MM.1S (cell line): ENCODE measurements around the gene C1orf56.

Experiments
- EZH2 ChIP-seq: fragments of 300-600 bp; sonication (generic); optimal IDR thresholded peaks from 2 replicates; pipeline ENCODE3; 2017; ENCODE audit warnings: low read depth, mild to moderate bottlenecking, antibody characterized with exemption, low read length, mixed read lengths
- EZH2phosphoT487 ChIP-seq: fragments of 300-600 bp; sonication (generic); IDR thresholded peaks from 2 replicates; pipeline ENCODE4 v1.6.1; 2018; ENCODE audit warnings: antibody characterized with exemption, low read length
- TF ChIP-seq, protein P1 (sequence below): fragments of 300-600 bp; sonication (generic); IDR thresholded peaks from 2 replicates; pipeline ENCODE4 v1.5.1; 2016; ENCODE audit warnings: antibody characterized with exemption, low read length, mixed read lengths

DNA sequence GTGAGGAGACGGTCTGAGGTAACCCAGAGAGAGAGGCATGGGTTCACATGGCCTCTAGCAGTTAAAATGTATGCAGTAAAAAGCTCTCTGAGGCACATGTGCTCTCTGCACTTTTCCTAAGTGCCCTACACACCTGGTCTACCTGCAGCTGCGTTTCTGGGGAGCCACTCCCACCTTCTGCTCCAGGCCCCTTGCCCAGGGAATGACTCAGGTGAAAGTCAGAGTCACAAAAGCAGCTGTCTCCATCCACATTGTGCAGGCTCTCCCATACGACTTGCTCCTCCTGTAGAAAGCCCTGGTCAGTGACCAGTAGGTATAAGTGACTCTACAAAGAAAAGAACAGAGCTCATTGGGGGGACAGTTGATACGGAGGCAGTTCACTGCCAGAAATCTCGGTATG, 49.6 kb upstream of the C1orf56 start:
- TF ChIP-seq, protein P1, sequence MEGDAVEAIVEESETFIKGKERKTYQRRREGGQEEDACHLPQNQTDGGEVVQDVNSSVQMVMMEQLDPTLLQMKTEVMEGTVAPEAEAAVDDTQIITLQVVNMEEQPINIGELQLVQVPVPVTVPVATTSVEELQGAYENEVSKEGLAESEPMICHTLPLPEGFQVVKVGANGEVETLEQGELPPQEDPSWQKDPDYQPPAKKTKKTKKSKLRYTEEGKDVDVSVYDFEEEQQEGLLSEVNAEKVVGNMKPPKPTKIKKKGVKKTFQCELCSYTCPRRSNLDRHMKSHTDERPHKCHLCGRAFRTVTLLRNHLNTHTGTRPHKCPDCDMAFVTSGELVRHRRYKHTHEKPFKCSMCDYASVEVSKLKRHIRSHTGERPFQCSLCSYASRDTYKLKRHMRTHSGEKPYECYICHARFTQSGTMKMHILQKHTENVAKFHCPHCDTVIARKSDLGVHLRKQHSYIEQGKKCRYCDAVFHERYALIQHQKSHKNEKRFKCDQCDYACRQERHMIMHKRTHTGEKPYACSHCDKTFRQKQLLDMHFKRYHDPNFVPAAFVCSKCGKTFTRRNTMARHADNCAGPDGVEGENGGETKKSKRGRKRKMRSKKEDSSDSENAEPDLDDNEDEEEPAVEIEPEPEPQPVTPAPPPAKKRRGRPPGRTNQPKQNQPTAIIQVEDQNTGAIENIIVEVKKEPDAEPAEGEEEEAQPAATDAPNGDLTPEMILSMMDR: no peak
- no peak for TF ChIP-seq EZH2
- TF ChIP-seq EZH2phosphoT487: no peak
